Upper lobe of right lung (tissue), 1 donor: ENCODE measurements around the gene DKKL1. TPM values are rescaled to one million over a fixed set of nuclear protein-coding genes. Genes with fewer than 3 reads are reported as not detected.
A peak's percentile ranks its signal among the peaks of the same experiment; 100 is the strongest.

Experiments
- ATAC-seq: fragments of 200-7000 bp; cut with Tn5 transposase; one replicate; pipeline ENCODE4 v1.9.1; 2020; ENCODE audit warnings: mild to moderate bottlenecking, moderate library complexity
- DNase-seq: peaks from one replicate; pipeline ENCODE4 v3.0.0-alpha.2; 2020
- H3K27ac ChIP-seq: fragments of 200-600 bp; one replicate; pipeline ENCODE4 v1.8.0; 2022
- H3K27me3 ChIP-seq: fragments of 200-600 bp; one replicate; pipeline ENCODE4 v1.8.0; 2022; ENCODE audit warnings: mild to moderate bottlenecking
- H3K36me3 ChIP-seq: fragments of 200-600 bp; one replicate; pipeline ENCODE4 v1.8.0; 2022
- H3K4me1 ChIP-seq: fragments of 200-600 bp; one replicate; pipeline ENCODE4 v1.8.0; 2022
- H3K4me3 ChIP-seq: fragments of 200-600 bp; one replicate; pipeline ENCODE4 v1.8.0; 2022; ENCODE audit warnings: mild to moderate bottlenecking
- H3K9me3 ChIP-seq: fragments of 200-600 bp; one replicate; pipeline ENCODE4 v1.8.0; 2022
- CTCF ChIP-seq: fragments of 200-600 bp; IDR thresholded peaks from one replicate; pipeline ENCODE4 v1.8.0; 2022; ENCODE audit warnings: antibody characterized with exemption
- intact Hi-C: fragments of 100-400 bp; cut with DNase I; formaldehyde crosslinking; loops from one replicate; pipeline ENCODE4 v1.11.0; 2022
- total RNA-seq: library from RNA; stranded (reverse); fragmentation: NEBNext Ultra II Directional; extraction: Animal tissue kit (Norgen Biotek cat#: 25700); gene quantifications from one replicate; pipeline ENCODE4 v1.2.1, GENCODE V29; 2021
- donor health status: DM: no; HTN: yes; CAD: no; lungs with severe emphysema.

The DKKL1 gene
- total RNA-seq, 1 donor from 2014 or later: not detected

GRCh38 chr19:49347835-49348234 is 15.8 kb upstream of the DKKL1 start:
- Histone ChIP-seq H3K36me3 (peaks cover 69% of the 10 kb centered on the region), H3K4me1 (no peaks in the 10 kb centered on the region), H3K27me3 (no peaks in the 10 kb centered on the region), H3K27ac (no peak overlapping the region), H3K9me3 (no peaks in the 10 kb centered on the region), H3K4me3 (no peak overlapping the region)
- intact Hi-C loops: no loop called here
- DNase-seq (no peak), ATAC-seq (peak; percentile 70)
- no peak for TF ChIP-seq CTCF

GRCh38 chr19:49348305-49349189 is 15.1 kb upstream of the DKKL1 start:
- no peaks in the 10 kb centered on the region for H3K4me1 ChIP-seq
- no peaks in the 10 kb centered on the region for H3K9me3 ChIP-seq
- intact Hi-C loops: no loop called here
- H3K36me3 ChIP-seq: peaks cover 62% of the 10 kb centered on the region
- ATAC-seq: no peak
- H3K4me3 ChIP-seq: no peak overlapping the region
- no peaks in the 10 kb centered on the region for H3K27me3 ChIP-seq
- TF ChIP-seq CTCF: no peak
- H3K27ac ChIP-seq: no peak overlapping the region
- no peak for DNase-seq

DNA sequence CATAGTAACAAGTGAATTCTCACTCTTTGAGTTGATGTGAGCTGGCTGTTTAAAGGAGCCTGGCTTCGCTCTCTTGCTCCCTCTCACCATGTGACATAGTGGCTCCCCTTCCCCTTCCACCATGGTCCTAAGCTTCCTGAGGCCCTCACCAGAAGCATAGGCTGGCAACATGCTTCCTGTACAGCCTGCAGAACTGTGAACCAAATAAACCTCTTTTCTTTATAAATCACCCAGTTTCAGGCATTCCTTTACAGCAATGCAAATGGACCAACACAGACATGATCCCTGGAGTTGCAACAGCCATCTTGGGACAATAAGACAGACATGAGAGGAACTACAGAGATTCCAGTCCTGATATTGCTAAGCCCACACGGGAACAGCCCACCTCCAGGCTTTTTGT is 14.1 kb upstream of the DKKL1 start:
- intact Hi-C loops: no loop called here
- Histone ChIP-seq H3K9me3 (no peaks in the 10 kb centered on the region), H3K36me3 (peaks cover 59% of the 10 kb centered on the region), H3K27ac (no peak overlapping the region), H3K4me3 (no peak overlapping the region), H3K27me3 (no peaks in the 10 kb centered on the region), H3K4me1 (no peaks in the 10 kb centered on the region)
- DNase-seq: no peak
- ATAC-seq: no peak
- no peak for TF ChIP-seq CTCF

- intact Hi-C loops: no loop called here
- DNase-seq: peak; percentile 69
- H3K4me3 ChIP-seq: no peak overlapping the region
Measured at GRCh38 chr19:49355909-49356353, 7.7 kb upstream of the DKKL1 start.

GRCh38 chr19:49356382-49356781 is 7.3 kb upstream of the DKKL1 start:
- Histone ChIP-seq H3K9me3 (no peaks in the 10 kb centered on the region), H3K27ac (no peak overlapping the region), H3K4me1 (peaks cover 6% of the 10 kb centered on the region), H3K27me3 (no peaks in the 10 kb centered on the region), H3K4me3 (no peak overlapping the region), H3K36me3 (peaks cover 31% of the 10 kb centered on the region)
- TF ChIP-seq CTCF: no peak
- no peak for DNase-seq
- no peak for ATAC-seq
- intact Hi-C loops: no loop called here

More at GRCh38 chr19:49355909-49356353, 7.7 kb upstream of the DKKL1 start:
- Histone ChIP-seq H3K36me3 (peaks cover 35% of the 10 kb centered on the region), H3K27ac (no peak overlapping the region), H3K9me3 (no peaks in the 10 kb centered on the region), H3K27me3 (no peaks in the 10 kb centered on the region), H3K4me1 (peaks cover 6% of the 10 kb centered on the region)
- no peak for TF ChIP-seq CTCF
- peak; percentile 61 for ATAC-seq
